Muscle of leg (tissue), 11 donors: ENCODE measurements around the gene SH3RF2. TPM values are rescaled to one million over a fixed set of nuclear protein-coding genes. Genes with fewer than 3 reads are reported as not detected.

Source experiments
- DNase-seq: peaks from one replicate; pipeline ENCODE4 v3.0.0; 2013
- H3K27ac ChIP-seq: one replicate; pipeline ENCODE4 v1.5.1; 2013; ENCODE audit warnings: mild to moderate bottlenecking, low read length, control low read depth
- H3K27me3 ChIP-seq: one replicate; pipeline ENCODE4 v1.6.1; 2013; ENCODE audit warnings: low read length; ENCODE audit not compliant: control insufficient read depth, insufficient read depth
- H3K36me3 ChIP-seq: one replicate; pipeline ENCODE4 v1.6.1; 2013; ENCODE audit warnings: low read length; ENCODE audit not compliant: control insufficient read depth, insufficient read depth
- H3K4me1 ChIP-seq: one replicate; pipeline ENCODE4 v1.6.1; 2013; ENCODE audit warnings: low read length; ENCODE audit not compliant: control insufficient read depth, insufficient read depth
- H3K4me3 ChIP-seq: one replicate; pipeline ENCODE4 v1.5.1; 2013; ENCODE audit warnings: low read length, control low read depth
- H3K9me3 ChIP-seq: replicated peaks from 2 replicates; pipeline ENCODE4 v1.6.1; 2013; ENCODE audit warnings: low read depth, low read length; ENCODE audit not compliant: control insufficient read depth
- WGBS: methylation state at CpG from one replicate; pipeline ENCODE4 v1.1.5; 2013; ENCODE audit warnings: missing lambda C conversion rate; ENCODE audit not compliant: insufficient coverage; 5-methylcytosine and 5-hydroxymethylcytosine counted together
- polyA plus RNA-seq, 8 donors: library from polyadenylated mRNA; unstranded; fragments of 120-200 nt; gene quantifications; one replicate each; pipeline versions ENCODE4 v1.2.1 to v1.2.3, GENCODE V29; 2013; ENCODE audit warnings: inconsistent platforms in 1 of 8, low replicate concordance in 1 of 8; ENCODE audit not compliant: insufficient read length in 8 of 8, insufficient read depth in 1 of 8
- total RNA-seq: library from RNA; stranded (reverse); fragments of 120-200 nt; gene quantifications from one replicate; pipeline ENCODE4 v1.2.4, GENCODE V29; 2013

The SH3RF2 gene
- total and polyA plus RNA-seq, 9 donors: 3.8 to 12.9 (median 8.2) TPM

DNA sequence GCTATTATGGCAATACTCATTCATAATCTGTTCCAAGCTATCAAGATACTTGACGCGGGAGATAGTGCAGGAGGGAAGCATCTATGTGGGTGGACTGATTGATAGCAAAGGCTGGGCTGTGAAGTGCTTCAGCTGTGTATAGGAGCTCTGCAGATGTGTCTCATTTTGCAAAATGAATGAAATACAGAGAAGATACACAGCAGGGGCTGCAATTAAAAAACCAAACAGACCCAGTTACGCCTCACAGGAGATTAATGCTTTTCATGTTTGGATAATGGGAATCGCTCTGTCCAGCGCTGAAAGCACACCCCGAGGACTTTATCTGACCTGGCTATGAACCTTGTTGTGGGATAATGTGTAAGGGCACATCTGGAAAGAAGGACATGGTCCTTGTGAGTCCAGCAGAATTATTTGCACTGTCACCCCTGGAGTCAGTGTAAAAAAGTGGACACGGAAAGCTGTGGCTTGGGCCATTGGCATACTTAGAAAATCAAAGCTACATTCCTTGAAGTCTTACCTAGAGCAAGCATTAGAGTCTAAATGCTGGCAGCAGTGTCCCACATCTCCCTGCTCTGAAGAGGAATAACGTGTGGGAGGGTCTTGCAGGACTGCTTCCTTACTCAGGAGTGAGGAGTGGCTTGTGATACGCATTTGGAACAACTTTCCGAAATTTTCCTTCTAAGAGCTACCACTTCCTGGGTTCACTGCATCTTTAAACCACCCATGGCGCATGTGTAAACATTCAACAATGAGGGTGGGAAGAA lies 2.6 kb downstream of the SH3RF2 start:
- 24% methylated on average over 5 of the region's 11 CpGs for WGBS
- Histone ChIP-seq H3K36me3 (no peaks in the 10 kb centered on the region), H3K4me3 (no peak overlapping the region), H3K27me3 (peaks cover 5% of the 10 kb centered on the region), H3K4me1 (peaks cover 3% of the 10 kb centered on the region), H3K27ac (no peak overlapping the region), H3K9me3 (no peaks in the 10 kb centered on the region)
- no peak for DNase-seq

DNA sequence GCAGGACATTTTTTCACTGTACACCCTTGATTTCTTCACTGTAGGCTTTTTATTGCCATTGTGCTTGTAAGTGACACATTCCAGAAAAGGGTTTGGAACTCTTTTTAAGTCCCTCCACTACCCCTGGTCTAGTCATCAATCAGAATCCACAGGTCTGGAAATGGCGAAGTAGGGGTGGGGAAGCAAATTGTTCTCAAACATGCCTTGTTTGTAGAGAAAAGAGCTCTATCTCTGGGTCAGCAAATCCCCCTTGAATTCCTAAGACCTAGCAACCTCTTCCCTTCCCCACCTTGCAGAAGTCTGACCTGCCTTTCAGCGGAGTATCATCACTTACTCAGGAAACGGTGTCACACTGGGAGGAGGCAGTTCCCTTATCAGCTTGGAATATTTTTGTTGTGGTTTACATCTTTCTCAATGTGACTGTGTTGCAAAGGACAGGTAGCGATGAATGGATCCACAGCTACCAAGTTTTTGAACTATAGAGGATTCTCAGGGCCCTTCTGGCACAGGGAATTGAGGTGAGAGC lies 3.2 kb downstream of the SH3RF2 start:
- 86% methylated on average over 1 of the region's 4 CpGs for WGBS

DNA sequence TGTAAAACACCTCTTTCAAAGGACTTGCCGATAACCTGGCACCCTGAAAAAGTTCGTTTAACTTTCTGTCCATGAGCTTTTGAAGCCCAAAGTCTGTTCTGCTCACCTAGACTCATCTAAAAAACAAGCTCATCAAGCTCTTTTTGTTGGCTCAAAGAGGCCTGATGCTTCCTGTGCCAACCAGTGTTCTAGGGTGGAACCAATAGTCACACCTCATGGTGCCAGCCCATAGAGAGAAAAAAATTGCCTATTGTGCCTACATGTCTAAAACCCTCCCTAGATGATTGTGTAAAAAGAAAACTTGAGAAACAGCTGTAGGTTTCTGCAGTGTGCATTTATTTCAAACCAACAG lies 4.7 kb downstream of the SH3RF2 start:
- H3K4me3 ChIP-seq: no peak overlapping the region
- 92% methylated on average over 2 of the region's 2 CpGs for WGBS

More for the DNA sequence above, 3.2 kb downstream of the SH3RF2 start:
- Histone ChIP-seq H3K36me3 (no peaks in the 10 kb centered on the region), H3K4me1 (peaks cover 3% of the 10 kb centered on the region), H3K4me3 (no peak overlapping the region), H3K27me3 (peaks cover 5% of the 10 kb centered on the region), H3K27ac (no peak overlapping the region), H3K9me3 (no peaks in the 10 kb centered on the region)
- DNase-seq: no peak

DNA sequence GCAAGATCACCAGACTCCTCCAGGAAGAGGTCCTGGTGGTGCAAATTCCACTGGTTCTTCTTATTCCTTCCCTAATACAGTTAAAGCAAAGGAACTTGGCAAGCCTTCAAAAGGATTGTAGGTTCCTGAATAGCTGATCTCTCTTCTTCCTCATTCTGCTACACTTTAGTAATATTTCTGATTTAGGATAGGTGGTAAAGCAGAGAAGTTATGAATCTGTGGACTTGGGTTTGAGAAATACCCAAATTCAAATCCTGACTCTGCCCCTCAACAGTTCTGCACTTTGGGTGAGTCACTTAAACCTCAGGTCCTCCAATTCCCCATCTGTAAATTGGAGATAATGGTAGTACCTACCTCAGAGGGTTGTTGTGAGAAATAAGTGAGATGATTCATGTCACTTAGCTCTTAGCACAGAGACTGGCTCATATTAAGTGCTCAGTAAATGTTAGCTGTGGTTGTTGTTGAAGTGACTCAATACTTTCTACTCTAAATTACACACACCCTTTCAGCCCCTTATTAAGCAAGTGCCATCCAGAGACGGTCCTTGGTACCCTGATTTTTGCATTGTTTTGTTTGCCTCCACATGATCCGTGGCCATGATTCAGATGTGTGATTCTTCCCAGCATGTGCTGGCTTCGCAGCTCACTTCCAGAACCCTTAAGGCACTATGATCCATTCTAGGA lies 5.2 kb downstream of the SH3RF2 start:
- Histone ChIP-seq H3K27ac (no peak overlapping the region), H3K4me3 (no peak overlapping the region), H3K36me3 (no peaks in the 10 kb centered on the region), H3K27me3 (no peaks in the 10 kb centered on the region), H3K4me1 (no peaks in the 10 kb centered on the region), H3K9me3 (no peaks in the 10 kb centered on the region)
- 79% methylated on average over 3 of the region's 3 CpGs for WGBS
- peak; percentile 30 for DNase-seq

More for the DNA sequence above, 4.7 kb downstream of the SH3RF2 start:
- DNase-seq: no peak
- Histone ChIP-seq H3K9me3 (no peaks in the 10 kb centered on the region), H3K4me1 (peaks cover 3% of the 10 kb centered on the region), H3K27ac (no peak overlapping the region), H3K36me3 (no peaks in the 10 kb centered on the region), H3K27me3 (peaks cover 2% of the 10 kb centered on the region)

DNA sequence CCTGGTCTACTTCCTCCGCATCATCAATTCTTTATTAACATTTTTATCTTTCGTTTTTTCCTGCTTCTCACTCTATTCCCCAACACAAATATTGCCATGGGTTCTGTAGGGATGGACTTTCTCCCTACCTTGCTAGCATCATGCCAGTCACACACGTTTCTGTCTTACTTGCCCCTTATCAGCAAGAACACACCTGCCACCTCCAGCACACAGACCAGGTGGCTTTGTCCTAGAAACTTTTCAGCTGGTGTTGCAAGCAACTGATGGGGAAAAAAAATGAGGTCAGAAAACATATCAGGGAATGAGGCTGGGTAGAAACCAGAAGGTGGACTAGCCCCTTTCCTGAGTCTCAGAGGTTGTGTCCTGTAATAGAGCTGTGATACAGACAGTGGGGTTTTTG lies 5.8 kb downstream of the SH3RF2 start:
- Histone ChIP-seq H3K27ac (no peak overlapping the region), H3K4me1 (no peaks in the 10 kb centered on the region), H3K27me3 (no peaks in the 10 kb centered on the region), H3K9me3 (no peaks in the 10 kb centered on the region), H3K36me3 (no peaks in the 10 kb centered on the region), H3K4me3 (no peak overlapping the region)
- WGBS: no CpG with 5 or more reads among the region's 3 CpGs
- no peak for DNase-seq

DNA sequence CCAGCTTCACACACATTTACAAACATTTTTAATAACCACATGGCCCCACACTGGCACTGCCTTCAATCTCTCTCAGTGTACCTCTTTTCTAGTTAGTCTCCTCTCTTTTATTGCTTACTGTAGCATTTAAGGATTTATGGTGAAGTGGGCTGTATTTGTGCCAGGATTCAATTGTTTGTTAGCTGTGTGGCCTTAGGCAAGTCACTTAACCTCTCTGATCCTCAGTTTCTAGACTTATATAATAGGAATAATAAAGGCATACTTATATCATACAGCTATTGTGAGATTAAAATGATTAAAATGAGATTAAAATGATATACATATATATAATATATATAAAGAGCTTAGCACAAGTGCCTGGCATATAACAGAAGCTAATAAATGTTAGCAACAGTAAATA lies 6.4 kb downstream of the SH3RF2 start:
- Histone ChIP-seq H3K36me3 (no peaks in the 10 kb centered on the region), H3K27ac (no peak overlapping the region), H3K4me3 (no peak overlapping the region), H3K4me1 (no peaks in the 10 kb centered on the region), H3K9me3 (no peaks in the 10 kb centered on the region), H3K27me3 (no peaks in the 10 kb centered on the region)
- DNase-seq: no peak

DNA sequence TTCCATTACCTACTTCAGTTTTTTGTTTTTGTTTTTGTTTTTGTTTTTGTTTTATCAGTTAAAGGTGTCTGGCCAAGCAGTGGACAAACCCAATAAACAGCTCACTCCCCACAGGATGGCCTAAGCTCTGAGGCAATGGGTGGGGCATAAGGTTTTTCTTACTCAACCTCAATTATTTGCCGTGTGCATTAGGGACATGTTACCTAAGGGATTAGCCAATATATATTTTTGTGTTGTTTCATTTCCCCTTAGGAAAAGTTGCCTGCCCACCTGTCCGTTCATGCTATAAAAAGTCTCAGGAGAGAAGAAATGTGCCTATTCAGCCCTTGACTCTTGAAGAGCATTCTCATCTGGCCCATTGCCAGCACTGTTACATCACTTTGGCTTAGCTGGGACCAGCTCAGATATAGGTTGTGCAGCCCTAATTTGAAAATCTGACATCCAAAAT lies 7.3 kb downstream of the SH3RF2 start:
- Histone ChIP-seq H3K9me3 (no peaks in the 10 kb centered on the region), H3K36me3 (no peaks in the 10 kb centered on the region), H3K4me1 (no peaks in the 10 kb centered on the region), H3K27ac (no peak overlapping the region), H3K4me3 (no peak overlapping the region), H3K27me3 (no peaks in the 10 kb centered on the region)
- DNase-seq: no peak
- WGBS: 14% methylated on average over 1 of the region's 2 CpGs

DNA sequence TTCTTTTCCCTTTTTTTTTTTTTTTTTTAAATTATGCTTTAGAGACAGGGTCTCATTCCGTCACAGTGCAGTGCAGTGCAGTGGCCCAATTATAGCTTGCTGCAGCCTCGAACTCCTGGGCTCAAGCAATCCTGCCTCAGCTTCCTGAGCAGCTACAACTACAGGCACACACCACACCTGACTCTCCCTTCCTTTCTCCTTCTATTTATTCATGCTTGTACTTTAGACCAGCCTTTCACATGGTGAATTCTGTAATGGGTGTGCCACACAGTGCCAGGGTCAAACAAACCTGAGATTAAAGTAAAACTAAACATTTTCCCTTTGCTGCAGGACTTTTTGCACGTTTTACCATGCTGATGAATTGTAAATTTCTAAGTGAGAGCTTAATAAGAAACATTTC lies 8.0 kb downstream of the SH3RF2 start:
- H3K4me1 ChIP-seq: no peaks in the 10 kb centered on the region
- H3K36me3 ChIP-seq: no peaks in the 10 kb centered on the region
- H3K27ac ChIP-seq: no peak overlapping the region
- no peak overlapping the region for H3K4me3 ChIP-seq
- no peaks in the 10 kb centered on the region for H3K27me3 ChIP-seq
- no peak for DNase-seq
- no peaks in the 10 kb centered on the region for H3K9me3 ChIP-seq
- WGBS: 58% methylated on average over 2 of the region's 3 CpGs

DNA sequence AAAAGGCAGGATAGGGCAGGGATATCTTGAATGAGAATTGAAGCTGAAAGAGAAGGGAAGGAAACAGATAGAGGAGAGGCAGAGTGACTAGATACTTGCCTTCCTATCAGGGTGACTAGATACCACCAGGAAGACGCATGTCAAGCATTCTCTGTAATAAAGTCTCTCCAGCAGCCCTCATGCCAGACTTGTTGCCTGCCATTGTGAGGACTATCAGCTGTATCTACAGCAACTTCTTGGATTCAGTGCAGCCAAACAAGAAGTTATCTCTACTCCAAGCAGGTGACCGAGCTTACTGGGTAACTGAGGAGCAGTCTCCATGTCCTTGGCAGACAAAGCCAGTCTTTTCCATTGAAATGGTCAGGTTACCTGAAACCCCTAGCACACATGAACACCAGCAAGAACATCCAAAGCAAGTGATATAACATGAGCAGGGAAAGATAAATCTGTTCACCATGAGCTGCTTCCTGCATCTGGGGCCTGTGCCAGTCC lies 9.3 kb downstream of the SH3RF2 start:
- no peaks in the 10 kb centered on the region for H3K4me1 ChIP-seq
- DNase-seq: no peak
- H3K9me3 ChIP-seq: no peaks in the 10 kb centered on the region
- H3K27ac ChIP-seq: no peak overlapping the region
- 100% methylated on average over 1 of the region's 2 CpGs for WGBS
- no peak overlapping the region for H3K4me3 ChIP-seq
- no peaks in the 10 kb centered on the region for H3K36me3 ChIP-seq
- no peaks in the 10 kb centered on the region for H3K27me3 ChIP-seq

DNA sequence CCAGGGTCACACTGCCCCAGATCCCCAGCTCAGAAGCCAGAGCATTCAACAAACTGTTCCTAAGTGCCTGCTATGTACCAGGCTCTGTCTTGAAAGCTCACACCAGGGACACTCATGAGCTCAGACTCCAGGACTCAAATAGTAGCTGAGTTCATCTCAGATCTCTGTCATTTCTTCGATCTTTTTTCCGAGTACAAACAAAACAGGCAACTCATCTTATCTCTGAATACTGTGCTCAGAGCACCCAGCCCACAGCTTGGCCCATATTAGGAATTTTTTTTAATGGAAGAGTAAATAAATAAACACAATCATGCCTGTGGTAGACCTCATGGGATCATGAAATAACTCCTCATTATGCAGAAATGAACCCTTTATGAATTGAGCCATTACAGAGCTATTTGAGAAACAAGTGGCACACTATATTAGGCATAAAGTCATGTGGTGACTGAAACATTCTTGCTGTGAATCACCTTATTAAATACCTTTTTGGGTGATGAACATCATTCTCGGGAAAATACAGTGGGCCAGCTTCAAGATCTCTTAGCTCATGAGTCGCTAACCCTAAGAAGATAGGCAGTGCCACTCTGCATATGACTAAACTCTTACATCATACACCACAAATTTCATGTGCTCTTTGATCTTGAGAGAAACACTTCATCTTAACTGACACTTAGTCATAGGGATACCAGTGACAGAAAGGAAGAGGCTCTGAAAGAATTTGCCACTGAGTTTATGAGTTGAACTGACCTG lies 9.9 kb downstream of the SH3RF2 start:
- Histone ChIP-seq H3K27me3 (no peaks in the 10 kb centered on the region), H3K27ac (no peak overlapping the region), H3K4me1 (no peaks in the 10 kb centered on the region), H3K36me3 (no peaks in the 10 kb centered on the region), H3K9me3 (no peaks in the 10 kb centered on the region), H3K4me3 (no peak overlapping the region)
- WGBS: no CpG with 5 or more reads among the region's 4 CpGs
- no peak for DNase-seq
